Naive thymus-derived CD8-positive, alpha-beta T cell (primary cell): ENCODE data around the gene COQ4. TPM values are rescaled to one million over a fixed set of nuclear protein-coding genes. Genes with fewer than 3 reads are reported as not detected.
"Not testable (repeated sequence)": the region's sequence is repeated elsewhere in the genome, so short reads cannot be mapped to it uniquely, and the experiment has no call there.

Experiments
- ATAC-seq, 2 donors: fragments of 150-1000 bp; cut with Tn5 transposase in 1 of 2; sonication (Bioruptor Pico), chemical (Tn5 transposase) in 1 of 2; 1 replicate in 1 of 2; 2 replicates in 1 of 2; pipeline ENCODE4 v1.10.0; 2021; ENCODE audit warnings: mild to moderate bottlenecking in 2 of 2, moderate library complexity in 2 of 2
- POLR2A ChIA-PET: fragments of 350-600 bp; sonication (Branson Sonifier 250); formaldehyde crosslinking; loops from one replicate; lab custom pipeline; 2021; ENCODE audit warnings: antibody characterized with exemption; lab: Charles Lee
- DNase-seq, 10 donors: peaks; one replicate each; pipeline versions ENCODE4 v3.0.0 to v3.0.0-alpha.2; 2020 to 2022
- H3K27ac Mint-ChIP-seq, 10 donors: one replicate each; pipeline ENCODE4 v1.8.0; 2020 to 2022; ENCODE audit warnings: mild to moderate bottlenecking in 10 of 10, mixed read lengths in 10 of 10, moderate library complexity in 4 of 10, inconsistent platforms in 1 of 10
- H3K27me3 Mint-ChIP-seq, 5 donors: one replicate each; pipeline ENCODE4 v1.8.0; 2021 to 2022; ENCODE audit warnings: mixed read lengths in 5 of 5
- H3K36me3 Mint-ChIP-seq, 3 donors: one replicate each; pipeline ENCODE4 v1.8.0; 2020 to 2022; ENCODE audit warnings: mixed read lengths in 3 of 3, mild to moderate bottlenecking in 2 of 3, inconsistent platforms in 1 of 3
- H3K4me1 Mint-ChIP-seq, 4 donors: one replicate each; pipeline ENCODE4 v1.8.0; 2021 to 2022; ENCODE audit warnings: mixed read lengths in 4 of 4
- H3K4me3 Mint-ChIP-seq, 10 donors: one replicate each; pipeline ENCODE4 v1.8.0; 2020 to 2022; ENCODE audit warnings: mild to moderate bottlenecking in 10 of 10, mixed read lengths in 10 of 10, moderate library complexity in 6 of 10, inconsistent platforms in 1 of 10
- H3K9me3 Mint-ChIP-seq, 9 donors: one replicate each; pipeline ENCODE4 v1.8.0; 2020 to 2022; ENCODE audit warnings: mixed read lengths in 9 of 9, mild to moderate bottlenecking in 3 of 9, inconsistent platforms in 1 of 9, moderate library complexity in 1 of 9
- polyA plus RNA-seq, 3 donors: library from polyadenylated mRNA; unstranded; fragments of 300-500 nt; fragmentation: Illumina TruSeq; gene quantifications; one replicate each; pipeline ENCODE4 v1.2.3, GENCODE V29; 2021
- total RNA-seq, 8 experiments: library from RNA in 2 of 8; stranded (reverse) in 2 of 8; gene quantifications; one replicate each; pipeline ENCODE4 v1.2.3 and lab custom pipeline; 2021 to 2026

The COQ4 gene
- total and polyA plus RNA-seq, 5 experiments from 2014 or later, result 26.4 to 46.5 (median 43.4) TPM

GRCh38 chr9:128337936-128338335 is 15.3 kb downstream of the COQ4 start:
- H3K4me1 Mint-ChIP-seq, result peaks cover 4 to 13% (median 8%) of the 10 kb centered on the region in 4 donors
- ATAC-seq (no peak), DNase-seq (no peak)
- H3K27ac Mint-ChIP-seq, result peak overlapping the region in 3 of 10 donors; percentile 65 to 73 (median 70)
- no peaks in the 10 kb centered on the region for H3K9me3 Mint-ChIP-seq
- H3K36me3 Mint-ChIP-seq, result no peaks in the 10 kb centered on the region
- POLR2A ChIA-PET, result interaction anchor here (0.7 kb wide), 1 partner anchor 1707 kb away, joined by 3 read pairs; no protein-coding TSS in a partner anchor
- H3K27me3 Mint-ChIP-seq, result no peaks in the 10 kb centered on the region
- no peak overlapping the region for H3K4me3 Mint-ChIP-seq

- Mint-ChIP-seq H3K4me3 (peak overlapping the region in 8 of 10 donors; percentile 41 to 99 (median 84)), H3K27ac (peak overlapping the region in 3 of 10 donors; percentile 40 to 92 (median 85)), H3K4me1 (peaks cover 4 to 13% (median 8%) of the 10 kb centered on the region in 4 donors)
- not testable (repeated sequence) for H3K27me3 Mint-ChIP-seq, H3K36me3 Mint-ChIP-seq, ATAC-seq, DNase-seq, H3K9me3 Mint-ChIP-seq
- POLR2A ChIA-PET, result interaction anchor here (1.4 kb wide), 1 partner anchor 89 kb away, joined by 4 read pairs; no protein-coding TSS in a partner anchor
Observed at GRCh38 chr9:128338852-128339614, 16.4 kb downstream of the COQ4 start.

GRCh38 chr9:128339761-128340690 is 17.4 kb downstream of the COQ4 start, which contains the start of gene SLC27A4:
Gene SLC27A4 (plus strand): TSS chr9:128340527. CDS start chr9:128343133, 2,606 bp downstream.
- Mint-ChIP-seq H3K9me3 (no peaks in the 10 kb centered on the region), H3K27ac (peak within 1 kb of the TSS; percentile 11 to 94 (median 92)), H3K27me3 (no peaks in the 10 kb centered on the region), H3K4me1 (peaks cover 4 to 13% (median 8%) of the 10 kb centered on the region in 4 donors), H3K36me3 (peaks cover 0 to 12% (median 4%) of the 10 kb centered on the region in 3 donors), H3K4me3 (peak within 1 kb of the TSS; percentile 79 to 99 (median 92))
- POLR2A ChIA-PET, result interaction anchor here (1.4 kb wide), 1 partner anchor 90 kb away, joined by 4 read pairs; no protein-coding TSS in a partner anchor
- ATAC-seq (peak; percentile 91 to 93), DNase-seq (peak; percentile 70 to 86 (median 78))

- Mint-ChIP-seq H3K27ac (peak overlapping the region; percentile 11 to 94 (median 91)), H3K36me3 (peaks cover 0 to 15% (median 4%) of the 10 kb centered on the region in 3 donors), H3K27me3 (no peaks in the 10 kb centered on the region), H3K4me1 (peaks cover 4 to 13% (median 8%) of the 10 kb centered on the region in 4 donors), H3K9me3 (no peaks in the 10 kb centered on the region), H3K4me3 (peak overlapping the region; percentile 79 to 99 (median 92))
- ATAC-seq, result peak in 1 of 2 donors; percentile 47
- POLR2A ChIA-PET, result interaction anchor here (1.0 to 1.3 kb wide), 5 partner anchors 30 to 81 kb away, joined by 3 to 9 read pairs (median 3); partner anchors contain the start of genes GOLGA2, SWI5 and URM1
- DNase-seq, result peak in 2 of 10 donors; percentile 6 to 33
Observed at GRCh38 chr9:128340691-128341434, 18.2 kb downstream of the COQ4 start.

GRCh38 chr9:128341435-128341849 is 18.8 kb downstream of the COQ4 start:
- POLR2A ChIA-PET, result interaction anchor here (0.7 to 1.3 kb wide), 6 partner anchors 20 to 81 kb away, joined by 3 to 9 read pairs (median 3); partner anchors contain the start of genes GOLGA2, SWI5 and URM1
- ATAC-seq (peak; percentile 45 to 55), DNase-seq (peak; percentile 21 to 85 (median 60))
- peaks cover 4 to 13% (median 8%) of the 10 kb centered on the region in 4 donors for H3K4me1 Mint-ChIP-seq
- H3K36me3 Mint-ChIP-seq, result peaks cover 0 to 17% (median 4%) of the 10 kb centered on the region in 3 donors
- H3K4me3 Mint-ChIP-seq, result peak overlapping the region; percentile 79 to 99 (median 92)
- H3K9me3 Mint-ChIP-seq, result no peaks in the 10 kb centered on the region
- H3K27ac Mint-ChIP-seq, result peak overlapping the region; percentile 11 to 94 (median 91)
- no peaks in the 10 kb centered on the region for H3K27me3 Mint-ChIP-seq

GRCh38 chr9:128342971-128343680 is 20.5 kb downstream of the COQ4 start:
- Mint-ChIP-seq H3K4me1 (peaks cover 4 to 13% (median 8%) of the 10 kb centered on the region in 4 donors), H3K27me3 (no peaks in the 10 kb centered on the region), H3K36me3 (peaks cover 0 to 25% (median 4%) of the 10 kb centered on the region in 3 donors), H3K9me3 (no peaks in the 10 kb centered on the region), H3K4me3 (peak overlapping the region in 1 of 10 donors; percentile 12), H3K27ac (peak overlapping the region in 1 of 10 donors; percentile 65)
- no peak for DNase-seq
- POLR2A ChIA-PET, result no interaction called here
- ATAC-seq, result no peak

- H3K4me3 Mint-ChIP-seq, result no peak overlapping the region
Observed at GRCh38 chr9:128343855-128344254, 21.2 kb downstream of the COQ4 start.

GRCh38 chr9:128344931-128345605 is 22.4 kb downstream of the COQ4 start:
- Mint-ChIP-seq H3K4me3 (no peak overlapping the region), H3K9me3 (no peaks in the 10 kb centered on the region), H3K27ac (no peak overlapping the region), H3K4me1 (peaks cover 4 to 9% (median 7%) of the 10 kb centered on the region in 4 donors), H3K27me3 (no peaks in the 10 kb centered on the region), H3K36me3 (peaks cover 0 to 35% (median 4%) of the 10 kb centered on the region in 3 donors)
- POLR2A ChIA-PET, result no interaction called here
- DNase-seq (no peak), ATAC-seq (no peak)

More at GRCh38 chr9:128343855-128344254, 21.2 kb downstream of the COQ4 start:
- Mint-ChIP-seq H3K4me1 (peaks cover 4 to 13% (median 8%) of the 10 kb centered on the region in 4 donors), H3K9me3 (no peaks in the 10 kb centered on the region), H3K36me3 (peaks cover 0 to 29% (median 4%) of the 10 kb centered on the region in 3 donors), H3K27ac (no peak overlapping the region), H3K27me3 (no peaks in the 10 kb centered on the region)
- ATAC-seq, result no peak
- POLR2A ChIA-PET, result interaction anchor here (0.7 kb wide), 1 partner anchor 48 kb away, joined by 5 read pairs; no protein-coding TSS in a partner anchor
- DNase-seq, result no peak

GRCh38 chr9:128349125-128349524 is 26.5 kb downstream of the COQ4 start:
- peak overlapping the region in 1 of 10 donors; percentile 50 for H3K4me3 Mint-ChIP-seq
- H3K4me1 Mint-ChIP-seq, result peaks cover 0 to 2% (median 0%) of the 10 kb centered on the region in 4 donors
- POLR2A ChIA-PET, result interaction anchor here (0.5 to 0.8 kb wide), 2 partner anchors 13 to 104 kb away, joined by 3 read pairs; no protein-coding TSS in a partner anchor
- peaks cover 0 to 54% (median 0%) of the 10 kb centered on the region in 3 donors for H3K36me3 Mint-ChIP-seq
- no peaks in the 10 kb centered on the region for H3K9me3 Mint-ChIP-seq
- ATAC-seq (no peak), DNase-seq (no peak)
- no peaks in the 10 kb centered on the region for H3K27me3 Mint-ChIP-seq
- H3K27ac Mint-ChIP-seq, result peak overlapping the region in 2 of 10 donors; percentile 34 to 62

GRCh38 chr9:128349772-128350171 is 27.1 kb downstream of the COQ4 start:
- ATAC-seq (no peak), DNase-seq (no peak)
- no peaks in the 10 kb centered on the region for H3K27me3 Mint-ChIP-seq
- no peak overlapping the region for H3K4me3 Mint-ChIP-seq
- no peak overlapping the region for H3K27ac Mint-ChIP-seq
- no peaks in the 10 kb centered on the region for H3K9me3 Mint-ChIP-seq
- H3K4me1 Mint-ChIP-seq, result peaks cover 0 to 2% (median 0%) of the 10 kb centered on the region in 4 donors
- peaks cover 0 to 55% (median 0%) of the 10 kb centered on the region in 3 donors for H3K36me3 Mint-ChIP-seq
- POLR2A ChIA-PET, result interaction anchor here (0.8 kb wide), 1 partner anchor 14 kb away, joined by 3 read pairs; no protein-coding TSS in a partner anchor
